ENCODE results near the gene OR8H2.
"Not testable (repeated sequence)": the region's sequence is repeated elsewhere in the genome, so short reads cannot be mapped to it uniquely, and the experiment has no call there.

The OR8H2 gene

DNA sequence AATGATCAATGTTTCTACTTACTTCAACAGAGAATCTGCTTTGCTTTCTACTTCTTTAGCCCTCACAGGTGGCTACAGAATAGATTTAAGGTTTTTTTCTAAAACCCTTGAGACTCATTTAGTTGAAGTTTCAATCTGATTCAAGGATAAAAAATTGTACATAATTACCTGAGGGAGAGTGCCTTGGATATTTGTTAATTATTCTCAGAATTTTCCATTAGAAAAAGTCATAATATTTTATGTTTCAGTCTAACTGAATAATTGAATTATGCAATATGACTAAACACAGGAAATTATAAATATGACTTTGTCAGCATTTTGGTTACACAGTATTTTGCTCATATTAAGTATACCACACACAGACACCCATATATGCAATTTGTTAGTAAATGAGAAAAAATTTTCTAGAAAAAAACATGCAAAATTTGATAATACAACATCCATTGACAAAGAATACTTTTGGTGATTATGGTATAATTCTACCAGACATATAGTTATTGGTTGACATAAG lies 36.7 kb downstream of the OR8H2 start, which contains the start of gene OR8J3:
Gene OR8J3, minus strand, starts transcription at position 51 of the 511 bp plus-strand sequence. CDS start 2,483 bp downstream, outside the sequence.
- no peak within 1 kb of the TSS for H3K4me3 ChIP-seq (ENCODE audit: low read depth, low read length)
- TF ChIP-seq, protein P1, sequence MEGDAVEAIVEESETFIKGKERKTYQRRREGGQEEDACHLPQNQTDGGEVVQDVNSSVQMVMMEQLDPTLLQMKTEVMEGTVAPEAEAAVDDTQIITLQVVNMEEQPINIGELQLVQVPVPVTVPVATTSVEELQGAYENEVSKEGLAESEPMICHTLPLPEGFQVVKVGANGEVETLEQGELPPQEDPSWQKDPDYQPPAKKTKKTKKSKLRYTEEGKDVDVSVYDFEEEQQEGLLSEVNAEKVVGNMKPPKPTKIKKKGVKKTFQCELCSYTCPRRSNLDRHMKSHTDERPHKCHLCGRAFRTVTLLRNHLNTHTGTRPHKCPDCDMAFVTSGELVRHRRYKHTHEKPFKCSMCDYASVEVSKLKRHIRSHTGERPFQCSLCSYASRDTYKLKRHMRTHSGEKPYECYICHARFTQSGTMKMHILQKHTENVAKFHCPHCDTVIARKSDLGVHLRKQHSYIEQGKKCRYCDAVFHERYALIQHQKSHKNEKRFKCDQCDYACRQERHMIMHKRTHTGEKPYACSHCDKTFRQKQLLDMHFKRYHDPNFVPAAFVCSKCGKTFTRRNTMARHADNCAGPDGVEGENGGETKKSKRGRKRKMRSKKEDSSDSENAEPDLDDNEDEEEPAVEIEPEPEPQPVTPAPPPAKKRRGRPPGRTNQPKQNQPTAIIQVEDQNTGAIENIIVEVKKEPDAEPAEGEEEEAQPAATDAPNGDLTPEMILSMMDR (conservative IDR thresholded peaks at IDR 0.05; ENCODE audit: low read depth, low read length), result no peak
- DNase-seq (ENCODE audit: low read depth), result no peak

DNA sequence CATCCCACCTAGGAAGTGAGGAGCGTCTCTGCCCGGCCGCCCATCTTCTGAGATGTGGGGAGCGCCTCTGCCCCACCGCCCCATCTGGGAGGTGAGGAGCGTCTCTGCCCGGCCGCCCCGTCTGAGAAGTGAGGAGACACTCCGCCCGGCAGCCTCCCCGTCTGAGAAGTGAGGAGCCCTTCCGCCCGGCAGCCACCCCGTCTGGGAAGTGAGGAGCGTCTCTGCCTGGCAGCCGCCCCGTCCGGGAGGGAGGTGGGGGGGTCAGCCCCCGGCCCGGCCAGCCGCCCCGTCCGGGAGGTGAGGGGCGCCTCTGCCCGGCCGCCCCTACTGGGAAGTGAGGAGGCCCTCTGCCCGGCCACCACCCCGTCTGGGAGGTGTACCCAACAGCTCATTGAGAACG lies 40.2 kb downstream of the OR8H2 start:
- DNase-seq (ENCODE audit: low read depth); H3K4me3 ChIP-seq (ENCODE audit: low read depth, low read length): not testable (repeated sequence)

DNA sequence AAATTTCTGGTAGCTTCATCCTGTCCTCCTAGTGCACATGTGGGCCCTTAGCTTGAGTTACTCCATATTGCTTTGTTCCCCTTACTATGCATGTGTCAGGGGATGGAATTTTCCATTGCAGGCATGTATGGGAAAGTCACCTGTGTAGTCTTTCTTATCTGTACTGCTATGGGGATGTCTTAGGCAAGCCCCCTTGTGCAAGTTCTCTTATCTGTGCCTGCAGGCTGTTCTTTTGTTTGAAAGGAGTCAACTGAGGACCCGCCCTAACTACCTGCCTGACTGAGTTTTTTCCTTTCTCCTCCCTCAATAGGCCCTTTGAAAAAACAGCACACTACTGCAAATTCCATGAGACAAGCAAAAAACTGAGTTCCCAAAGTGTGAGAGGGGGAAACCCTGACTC lies 47.9 kb downstream of the OR8H2 start:
- no peak for DNase-seq (ENCODE audit: low read depth)
- no peak overlapping the region for H3K4me3 ChIP-seq (ENCODE audit: low read depth, low read length)
- TF ChIP-seq, protein P1 (conservative IDR thresholded peaks at IDR 0.05; ENCODE audit: low read depth, low read length), result no peak

DNA sequence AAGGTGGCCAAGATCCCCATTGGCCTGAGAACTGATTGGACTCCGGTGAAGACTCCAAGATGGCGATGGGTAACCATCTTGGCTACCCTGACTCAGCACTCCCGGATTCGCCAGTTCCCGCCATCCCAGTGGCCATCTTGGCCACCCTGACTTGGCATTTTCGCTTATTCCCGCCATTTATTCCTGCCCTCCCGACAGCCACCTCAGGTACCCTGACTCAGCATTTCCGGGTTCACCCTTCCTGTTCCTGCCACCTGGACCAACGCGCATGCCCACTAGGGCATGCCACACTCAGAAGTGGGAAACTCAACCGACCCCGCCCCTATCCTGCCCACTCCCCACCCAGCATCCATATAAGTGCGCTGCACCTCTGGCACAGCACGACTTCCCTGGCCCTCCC lies 48.8 kb downstream of the OR8H2 start:
- TF ChIP-seq, protein P1 (conservative IDR thresholded peaks at IDR 0.05; ENCODE audit: low read depth, low read length), result no peak
- DNase-seq (ENCODE audit: low read depth), result no peak
- no peak overlapping the region for H3K4me3 ChIP-seq (ENCODE audit: low read depth, low read length)

Data from choroid plexus epithelial cell (primary cell).